Vagina (tissue), 2 donors: ENCODE measurements around the gene UST.

ENCODE experiments used
- POLR2A ChIP-seq, 2 donors: fragments of 450-650 bp; IDR thresholded peaks; one replicate each; pipeline ENCODE4 v1.6.1; 2017; ENCODE audit warnings: antibody characterized with exemption in 2 of 2, mild to moderate bottlenecking in 2 of 2, moderate library complexity in 2 of 2
- POLR2AphosphoS5 ChIP-seq, 2 donors: sonication (generic); formaldehyde crosslinking; IDR thresholded peaks; one replicate each; pipeline ENCODE4 v1.9.0; 2017; ENCODE audit warnings: antibody characterized with exemption in 2 of 2, mild to moderate bottlenecking in 2 of 2, low read depth in 1 of 2; ENCODE audit not compliant: insufficient read depth in 1 of 2
- TF ChIP-seq, protein P1 (sequence below), 3 experiments: fragments of 450-650 bp in 2 of 3; fragments of 200-600 bp in 1 of 3; sonication (generic) in 1 of 3; IDR thresholded peaks; one replicate each; pipeline ENCODE4 v1.5.1; 2017 to 2019; ENCODE audit warnings: antibody characterized with exemption in 3 of 3, mild to moderate bottlenecking in 2 of 3, moderate library complexity in 2 of 3

DNA sequence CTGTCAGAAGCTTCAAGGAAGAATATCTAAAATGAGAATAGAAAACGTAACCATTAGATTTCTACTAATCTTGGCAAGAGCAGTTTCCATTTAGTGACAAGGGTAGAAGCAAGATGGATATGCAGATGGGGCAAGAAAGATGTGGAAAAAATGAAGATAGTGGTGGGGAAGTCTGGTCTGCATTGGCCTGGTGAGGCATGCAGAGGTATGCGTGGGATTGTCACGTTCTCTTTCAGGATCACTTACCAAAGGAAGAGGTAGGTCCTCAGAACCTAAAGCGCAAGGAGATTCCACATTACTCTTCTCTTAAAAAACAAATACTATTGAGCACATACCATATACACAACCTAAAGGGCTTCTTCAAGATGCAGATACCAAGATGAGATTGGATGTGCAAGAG, 238.7 kb downstream of the UST start:
- TF ChIP-seq POLR2A (IDR thresholded peaks at IDR 0.05) (no peak), POLR2AphosphoS5 (IDR thresholded peaks at IDR 0.05; ENCODE audit: insufficient read depth in 1 of 2, low read depth in 1 of 2) (no peak)
- TF ChIP-seq, protein P1, sequence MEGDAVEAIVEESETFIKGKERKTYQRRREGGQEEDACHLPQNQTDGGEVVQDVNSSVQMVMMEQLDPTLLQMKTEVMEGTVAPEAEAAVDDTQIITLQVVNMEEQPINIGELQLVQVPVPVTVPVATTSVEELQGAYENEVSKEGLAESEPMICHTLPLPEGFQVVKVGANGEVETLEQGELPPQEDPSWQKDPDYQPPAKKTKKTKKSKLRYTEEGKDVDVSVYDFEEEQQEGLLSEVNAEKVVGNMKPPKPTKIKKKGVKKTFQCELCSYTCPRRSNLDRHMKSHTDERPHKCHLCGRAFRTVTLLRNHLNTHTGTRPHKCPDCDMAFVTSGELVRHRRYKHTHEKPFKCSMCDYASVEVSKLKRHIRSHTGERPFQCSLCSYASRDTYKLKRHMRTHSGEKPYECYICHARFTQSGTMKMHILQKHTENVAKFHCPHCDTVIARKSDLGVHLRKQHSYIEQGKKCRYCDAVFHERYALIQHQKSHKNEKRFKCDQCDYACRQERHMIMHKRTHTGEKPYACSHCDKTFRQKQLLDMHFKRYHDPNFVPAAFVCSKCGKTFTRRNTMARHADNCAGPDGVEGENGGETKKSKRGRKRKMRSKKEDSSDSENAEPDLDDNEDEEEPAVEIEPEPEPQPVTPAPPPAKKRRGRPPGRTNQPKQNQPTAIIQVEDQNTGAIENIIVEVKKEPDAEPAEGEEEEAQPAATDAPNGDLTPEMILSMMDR (IDR thresholded peaks at IDR 0.05) = no peak
